Endometrial microvascular endothelial cells (primary cell): ENCODE data around the gene CELF2. TPM values are rescaled to one million over a fixed set of nuclear protein-coding genes. Genes with fewer than 3 reads are reported as not detected.

Experiments used
- in situ Hi-C: cut with HindIII; loops from 2 replicates; pipeline ENCODE4 v1.10.0; 2017; ENCODE audit warnings: low sequenced_read_pairs, low pct_unique_long_range_greater_than_20kb; ENCODE audit errors: inconsistent ontology term
- total RNA-seq: library from RNA; depleted of rRNA; stranded (reverse); fragments of >200 nt; gene quantifications from one replicate; pipeline ENCODE4 v1.2.3, GENCODE V29; 2015; ENCODE audit errors: inconsistent ontology term

CELF2 gene
- total RNA-seq, 1 donor from 2014 or later: 2.5 TPM

- in situ Hi-C loops: no loop called here
Observed at GRCh38 chr10:11083051-11083450, 65.4 kb downstream of the CELF2 start.

GRCh38 chr10:11085545-11085944 lies 67.9 kb downstream of the CELF2 start:
- in situ Hi-C loops: no loop called here

- in situ Hi-C loops: no loop called here
Observed at GRCh38 chr10:11086177-11086840, 68.6 kb downstream of the CELF2 start.

- in situ Hi-C loops: no loop called here
Observed at GRCh38 chr10:11087372-11087771, 69.7 kb downstream of the CELF2 start.

- in situ Hi-C loops: no loop called here
Observed at GRCh38 chr10:11088709-11089108, 71.0 kb downstream of the CELF2 start.

- in situ Hi-C loops: no loop called here
Observed at GRCh38 chr10:11089272-11089671, 71.6 kb downstream of the CELF2 start.

GRCh38 chr10:11091517-11092102 lies 73.9 kb downstream of the CELF2 start:
- in situ Hi-C loops: no loop called here

GRCh38 chr10:11093771-11094736 lies 76.4 kb downstream of the CELF2 start:
- in situ Hi-C loops: no loop called here

GRCh38 chr10:11095374-11095801 lies 77.7 kb downstream of the CELF2 start:
- in situ Hi-C loops: no loop called here

GRCh38 chr10:11096422-11096821 lies 78.8 kb downstream of the CELF2 start:
- in situ Hi-C loops: no loop called here

GRCh38 chr10:11097686-11098085 lies 80.0 kb downstream of the CELF2 start:
- in situ Hi-C loops: no loop called here

GRCh38 chr10:11098666-11099065 lies 81.0 kb downstream of the CELF2 start:
- in situ Hi-C loops: no loop called here

- in situ Hi-C loops: no loop called here
Observed at GRCh38 chr10:11104772-11105675, 87.4 kb downstream of the CELF2 start.

GRCh38 chr10:11105676-11106004 lies 88.0 kb downstream of the CELF2 start:
- in situ Hi-C loops: no loop called here

GRCh38 chr10:11106621-11107374 lies 89.1 kb downstream of the CELF2 start:
- in situ Hi-C loops: no loop called here

- in situ Hi-C loops: no loop called here
Observed at GRCh38 chr10:11107948-11108347, 90.3 kb downstream of the CELF2 start.

- in situ Hi-C loops: no loop called here
Observed at GRCh38 chr10:11108356-11108755, 90.7 kb downstream of the CELF2 start.

GRCh38 chr10:11109590-11109989 lies 91.9 kb downstream of the CELF2 start:
- in situ Hi-C loops: no loop called here
